Heart left ventricle (tissue), 16 donors: ENCODE results near the gene GIPC1. TPM values are rescaled to one million over a fixed set of nuclear protein-coding genes. Genes with fewer than 3 reads are reported as not detected.

Source experiments
- ATAC-seq, 4 donors: fragments of 200-7000 bp; cut with Tn5 transposase; one replicate each; pipeline ENCODE4 v1.9.1; 2020 to 2022; ENCODE audit warnings: moderate library complexity in 4 of 4, mild to moderate bottlenecking in 3 of 4, moderate number of reproducible peaks in 1 of 4
- DNase-seq, 5 donors: peaks; one replicate each; pipeline ENCODE4 v3.0.0-alpha.2; 2020
- H3K27ac ChIP-seq, 12 donors: fragments of 200-600 bp; sonication (generic) in 4 of 12; one replicate each; pipeline versions ENCODE4 v1.5.0 to v1.8.0; 2016 to 2022; ENCODE audit warnings: mild to moderate bottlenecking in 2 of 12
- H3K27me3 ChIP-seq, 9 donors: fragments of 200-600 bp; sonication (generic) in 2 of 9; one replicate each; pipeline versions ENCODE4 v1.5.1 to v1.8.0; 2016 to 2022; ENCODE audit warnings: mild to moderate bottlenecking in 3 of 9
- H3K36me3 ChIP-seq, 9 donors: fragments of 200-600 bp; sonication (generic) in 2 of 9; one replicate each; pipeline versions ENCODE4 v1.5.0 to v1.8.0; 2018 to 2022; ENCODE audit warnings: mild to moderate bottlenecking in 2 of 9
- H3K4me1 ChIP-seq, 12 donors: fragments of 200-600 bp; sonication (generic) in 4 of 12; one replicate each; pipeline versions ENCODE4 v1.5.0 to v1.8.0; 2016 to 2022; ENCODE audit warnings: mild to moderate bottlenecking in 3 of 12
- H3K4me3 ChIP-seq, 12 donors: fragments of 200-600 bp; sonication (generic) in 4 of 12; one replicate each; pipeline versions ENCODE4 v1.5.0 to v1.8.0; 2017 to 2022; ENCODE audit warnings: mild to moderate bottlenecking in 9 of 12, moderate library complexity in 4 of 12
- H3K9me3 ChIP-seq, 12 donors: fragments of 200-600 bp; sonication (generic) in 4 of 12; one replicate each; pipeline versions ENCODE4 v1.5.0 to v1.8.0; 2016 to 2022; ENCODE audit warnings: mild to moderate bottlenecking in 1 of 12
- POLR2A ChIP-seq, 2 donors: fragments of 450-650 bp; IDR thresholded peaks; one replicate each; pipeline ENCODE4 v1.6.1; 2017; ENCODE audit warnings: antibody characterized with exemption in 2 of 2, mild to moderate bottlenecking in 2 of 2, moderate library complexity in 2 of 2
- WGBS, 4 donors: extraction: QIAGEN DNeasy Blood & Tissue Kit in 2 of 4; methylation state at CpG; one replicate each; pipeline versions ENCODE4 v1.1.5 to v1.1.7; 2013 to 2018; 5-methylcytosine and 5-hydroxymethylcytosine counted together
- intact Hi-C, 10 donors: fragments of 100-400 bp; cut with DNase I; formaldehyde crosslinking; loops; one replicate each; pipeline versions ENCODE4 v1.11.1 to v1.14.2; 2022
- polyA plus RNA-seq, 2 donors: library from polyadenylated mRNA; stranded (reverse); fragments of 200-250 nt; gene quantifications; one replicate each; pipeline ENCODE4 v1.2.3, GENCODE V29; 2013
- total RNA-seq, 9 donors: library from RNA; depleted of rRNA in 2 of 9; stranded (reverse); fragments of >200 nt in 2 of 9; fragmentation: NEBNext Ultra II Directional in 3 of 9; extraction: Animal tissue kit (Norgen Biotek cat#: 25700) in 3 of 9; gene quantifications; one replicate each; pipeline versions ENCODE4 v1.1.0 to v1.2.4, GENCODE V29; 2016 to 2023
- TF ChIP-seq, protein P1 (sequence below), 12 donors: fragments of 200-600 bp; sonication (generic) in 4 of 12; IDR thresholded peaks; one replicate each; pipeline versions ENCODE4 v1.5.0 to v1.8.0; 2018 to 2022; ENCODE audit warnings: antibody characterized with exemption in 12 of 12, mild to moderate bottlenecking in 5 of 12
- donor health status: ischemic (EF 13 %, LVEDD 7.1; RV severe dilation, severe dysfunction).
- donor health status: healthy with polysubstance abuse.
- donor health status: DM: no; HTN: yes; CAD: no.
- donor health status: DM: no; HTN: no; CAD: no.
- donor health status: ischemic (EF 25% LVEDD 6.9; RV normal size, moderate dysfunction).
- donor health status: ischemic (EF 25% LVEDD 5.7; RV mildly dilated, moderate dysfunction).
- donor health status: healthy.
- donor health status: DM: yes; HTN: yes; CAD: no.
- donor health status: ischemic (EF 35%, LVEDD 5.7; RV mildly dilated, moderate dysfunction).
- donor health status: nonischemic (EF 11% LVEDD 7.7; RV severe dilation, severe dysfunction).
- donor health status: DM: yes; HTN: yes; CAD: no.
- donor health status: PGD.
- donor health status: ischemic (EF 29% LVEDD 5.4; RV normal size, mild dysfunction).
- donor health status: nonischemic (EF 23%, LVEDD 6.1; RV moderate dilation, normal function).

Gene GIPC1
- total and polyA plus RNA-seq, 11 donors, result 44.9 to 87.4 (median 49.7) TPM

DNA sequence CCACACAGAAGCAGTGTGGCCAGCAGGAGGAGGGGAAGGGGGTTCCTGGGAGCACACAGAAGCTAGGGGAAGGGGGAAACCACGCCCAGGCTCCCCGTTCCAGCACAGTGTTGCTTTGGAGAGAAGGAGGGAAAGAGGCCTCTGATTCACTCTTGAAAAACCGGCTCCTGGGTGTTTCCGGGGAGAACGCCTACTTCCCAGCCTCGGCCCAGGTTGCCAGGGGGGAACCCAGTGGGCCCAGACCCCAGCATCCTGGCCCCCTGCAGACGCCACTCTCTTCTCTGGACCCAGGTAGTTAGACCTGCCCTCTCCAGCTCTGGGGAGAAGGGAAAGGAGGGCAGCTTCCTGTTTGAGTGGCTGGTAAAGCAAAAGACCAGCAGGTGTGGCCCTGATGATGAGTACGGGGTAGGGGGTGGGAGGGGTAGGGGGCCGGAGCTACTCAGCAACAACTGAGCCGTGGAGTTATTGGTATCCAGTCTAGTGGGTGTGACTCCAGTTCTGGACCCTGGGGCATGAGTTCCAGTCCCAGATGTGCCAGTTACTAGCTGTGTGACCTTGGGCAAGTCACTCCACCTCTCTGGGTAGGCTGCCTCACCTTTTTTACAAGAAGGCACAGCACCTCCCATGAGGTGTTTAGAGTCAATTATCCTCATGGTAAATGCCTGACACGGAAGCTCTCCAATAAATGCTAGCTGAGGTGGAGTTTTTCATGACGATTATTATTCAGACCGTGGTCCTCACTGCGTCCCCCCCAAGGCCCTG lies 836 bp downstream of the GIPC1 start:
- Histone ChIP-seq H3K9me3 (no peaks in the 10 kb centered on the region), H3K36me3 (peaks cover 0 to 25% (median 18%) of the 10 kb centered on the region in 9 donors), H3K27ac (peak overlapping the region in 10 of 12 donors; percentile 24 to 88 (median 76)), H3K4me1 (peaks cover 5 to 33% (median 22%) of the 10 kb centered on the region in 12 donors), H3K4me3 (peak overlapping the region; percentile 64 to 96 (median 91)), H3K27me3 (no peaks in the 10 kb centered on the region)
- TF ChIP-seq, protein P1, sequence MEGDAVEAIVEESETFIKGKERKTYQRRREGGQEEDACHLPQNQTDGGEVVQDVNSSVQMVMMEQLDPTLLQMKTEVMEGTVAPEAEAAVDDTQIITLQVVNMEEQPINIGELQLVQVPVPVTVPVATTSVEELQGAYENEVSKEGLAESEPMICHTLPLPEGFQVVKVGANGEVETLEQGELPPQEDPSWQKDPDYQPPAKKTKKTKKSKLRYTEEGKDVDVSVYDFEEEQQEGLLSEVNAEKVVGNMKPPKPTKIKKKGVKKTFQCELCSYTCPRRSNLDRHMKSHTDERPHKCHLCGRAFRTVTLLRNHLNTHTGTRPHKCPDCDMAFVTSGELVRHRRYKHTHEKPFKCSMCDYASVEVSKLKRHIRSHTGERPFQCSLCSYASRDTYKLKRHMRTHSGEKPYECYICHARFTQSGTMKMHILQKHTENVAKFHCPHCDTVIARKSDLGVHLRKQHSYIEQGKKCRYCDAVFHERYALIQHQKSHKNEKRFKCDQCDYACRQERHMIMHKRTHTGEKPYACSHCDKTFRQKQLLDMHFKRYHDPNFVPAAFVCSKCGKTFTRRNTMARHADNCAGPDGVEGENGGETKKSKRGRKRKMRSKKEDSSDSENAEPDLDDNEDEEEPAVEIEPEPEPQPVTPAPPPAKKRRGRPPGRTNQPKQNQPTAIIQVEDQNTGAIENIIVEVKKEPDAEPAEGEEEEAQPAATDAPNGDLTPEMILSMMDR (IDR thresholded peaks at IDR 0.05), result no peak
- TF ChIP-seq POLR2A (IDR thresholded peaks at IDR 0.05), result no peak
- intact Hi-C loops, result loop anchor here in 1 of 10 donors (10.0 kb wide), 1 partner anchor 360 kb away; the partner anchor contains the start of gene ASF1B
- DNase-seq, result no peak
- ATAC-seq, result no peak
- 22 to 33% (median 31%) methylated on average over 13 to 14 of the region's 14 CpGs for WGBS, 4 donors

DNA sequence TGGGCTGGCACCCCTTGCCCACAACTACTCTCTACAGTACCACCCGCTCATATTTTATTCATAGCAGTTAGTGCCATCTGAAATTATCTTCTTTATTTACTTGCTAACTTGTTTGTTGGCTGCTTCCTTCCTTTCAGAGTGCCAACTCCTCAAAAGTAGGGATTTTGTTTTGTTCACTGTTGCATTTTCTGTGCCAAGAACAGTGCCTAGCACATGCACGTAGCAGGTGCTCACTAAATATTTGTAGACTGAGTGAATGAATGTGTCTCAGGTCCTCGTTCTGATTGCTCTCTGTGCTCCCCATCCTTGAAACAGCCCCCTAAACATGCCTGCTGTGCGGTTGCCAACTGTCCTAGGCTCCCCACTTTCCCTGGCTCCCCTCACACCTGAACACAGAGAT lies 1.5 kb downstream of the GIPC1 start:
- Histone ChIP-seq H3K9me3 (no peaks in the 10 kb centered on the region), H3K4me3 (peak overlapping the region in 6 of 12 donors; percentile 80 to 92 (median 92)), H3K4me1 (peaks cover 5 to 33% (median 22%) of the 10 kb centered on the region in 12 donors), H3K36me3 (peaks cover 0 to 30% (median 24%) of the 10 kb centered on the region in 9 donors), H3K27ac (peak overlapping the region in 1 of 12 donors; percentile 12), H3K27me3 (no peaks in the 10 kb centered on the region)
- 87 to 93% (median 91%) methylated on average over 4 of the region's 4 CpGs for WGBS, 4 donors
- TF ChIP-seq, protein P1 (IDR thresholded peaks at IDR 0.05), result no peak
- no peak for ATAC-seq
- DNase-seq, result no peak
- intact Hi-C loops, result loop anchor here in 1 of 10 donors (10.0 kb wide), 1 partner anchor 360 kb away; the partner anchor contains the start of gene ASF1B

DNA sequence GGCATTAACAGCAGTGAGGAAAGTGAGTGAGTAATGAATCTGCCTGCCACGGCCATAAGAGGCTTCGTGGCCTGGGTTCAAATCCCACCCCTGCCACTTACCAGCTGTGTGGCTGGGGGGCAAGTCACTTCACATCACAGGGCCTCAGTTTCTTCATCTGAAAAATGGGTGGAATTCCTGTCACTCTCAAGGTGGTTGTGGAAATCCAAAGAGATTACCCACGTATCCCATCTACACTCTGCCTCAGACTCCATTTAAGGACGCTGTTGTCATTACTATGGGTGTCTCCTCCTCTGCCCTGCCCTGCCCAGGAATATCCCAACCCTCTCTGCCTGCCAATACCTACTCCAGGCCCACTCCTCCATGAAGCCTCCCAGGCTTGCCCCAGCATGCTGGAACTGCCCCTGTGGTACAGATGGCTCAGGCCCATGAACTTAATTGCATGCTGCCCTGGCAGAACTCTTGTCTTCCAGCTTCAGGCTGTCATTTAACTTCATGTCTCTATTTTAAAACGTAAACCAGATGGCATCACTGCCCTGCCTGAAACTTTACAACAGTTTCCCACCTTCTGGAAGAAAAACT lies 3.1 kb downstream of the GIPC1 start:
- TF ChIP-seq, protein P1 (IDR thresholded peaks at IDR 0.05), result no peak
- no peak for TF ChIP-seq POLR2A (IDR thresholded peaks at IDR 0.05)
- no peak for DNase-seq
- H3K27me3 ChIP-seq, result no peaks in the 10 kb centered on the region
- H3K27ac ChIP-seq, result no peak overlapping the region
- H3K4me3 ChIP-seq, result no peak overlapping the region
- 82 to 89% (median 86%) methylated on average over 5 of the region's 5 CpGs for WGBS, 4 donors
- no peaks in the 10 kb centered on the region for H3K9me3 ChIP-seq
- ATAC-seq, result no peak
- H3K4me1 ChIP-seq, result peaks cover 5 to 28% (median 22%) of the 10 kb centered on the region in 12 donors
- intact Hi-C loops, result loop anchor here in 1 of 10 donors (10.0 kb wide), 1 partner anchor 358 kb away; the partner anchor contains the start of gene ASF1B
- peaks cover 0 to 46% (median 39%) of the 10 kb centered on the region in 9 donors for H3K36me3 ChIP-seq
